ENCODE results near the gene UCHL3. TPM values are rescaled to one million over a fixed set of nuclear protein-coding genes. Genes with fewer than 3 reads are reported as not detected.

The UCHL3 gene
- total and polyA plus RNA-seq, 2 experiments from 2014 or later = 64.6 to 143 TPM

DNA sequence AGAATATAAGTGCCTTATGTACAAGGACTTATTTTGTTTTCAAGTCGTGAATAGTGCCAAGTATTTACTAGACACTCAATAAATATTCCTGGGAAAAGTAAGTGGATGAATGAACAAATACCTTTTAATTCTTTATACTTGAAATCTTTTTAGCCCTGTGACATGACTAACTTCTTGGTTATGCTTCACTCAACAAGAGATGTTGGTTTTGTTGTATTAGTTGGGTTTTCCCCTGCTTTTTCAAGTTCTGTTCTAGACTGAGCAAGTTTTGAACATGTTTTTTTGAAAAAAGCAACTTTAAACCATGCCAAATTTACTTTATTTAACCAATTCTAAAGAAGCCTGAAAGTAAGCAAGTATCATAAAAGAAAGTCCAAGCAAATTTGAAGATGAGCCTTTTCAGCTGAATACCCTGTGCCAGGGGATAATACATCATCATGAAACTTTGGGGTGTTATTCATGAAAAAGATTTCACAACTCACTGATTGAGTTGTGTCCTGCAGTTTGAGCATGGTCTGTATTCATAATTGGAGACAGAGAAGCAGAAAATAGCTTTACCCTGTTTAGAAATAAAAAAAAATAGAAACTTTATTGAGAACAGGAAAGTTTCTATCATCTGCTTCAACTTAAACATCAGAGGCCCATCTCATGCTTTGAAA is 97.7 kb downstream of the UCHL3 start:
- Histone ChIP-seq H3K4me3 (no peak overlapping the region), H3K9me2 (ENCODE audit: insufficient read depth) (peaks cover 6% of the 10 kb centered on the region; the same call in 1 of the 2 replicates), H3K27me3 (ENCODE audit: insufficient read depth) (no peaks in the 10 kb centered on the region), H3K79me2 (replicated peaks; ENCODE audit: insufficient read depth) (no peaks in the 10 kb centered on the region), H3K27ac (ENCODE audit: low read depth) (no peak overlapping the region), H2AFZ (no peak overlapping the region), H3K36me3 (ENCODE audit: insufficient read depth) (no peaks in the 10 kb centered on the region), H4K20me1 (replicated peaks; ENCODE audit: insufficient read depth) (no peaks in the 10 kb centered on the region), H3K4me2 (no peak overlapping the region), H3F3A (replicated peaks; ENCODE audit: low read depth) (no peaks in the 10 kb centered on the region), H3K4me1 (ENCODE audit: insufficient read depth) (no peaks in the 10 kb centered on the region)
- TF ChIP-seq ZNF114 (CRISPR knock-in tag; IDR thresholded peaks at IDR 0.05) = no peak
- TF ChIP-seq, protein P1, sequence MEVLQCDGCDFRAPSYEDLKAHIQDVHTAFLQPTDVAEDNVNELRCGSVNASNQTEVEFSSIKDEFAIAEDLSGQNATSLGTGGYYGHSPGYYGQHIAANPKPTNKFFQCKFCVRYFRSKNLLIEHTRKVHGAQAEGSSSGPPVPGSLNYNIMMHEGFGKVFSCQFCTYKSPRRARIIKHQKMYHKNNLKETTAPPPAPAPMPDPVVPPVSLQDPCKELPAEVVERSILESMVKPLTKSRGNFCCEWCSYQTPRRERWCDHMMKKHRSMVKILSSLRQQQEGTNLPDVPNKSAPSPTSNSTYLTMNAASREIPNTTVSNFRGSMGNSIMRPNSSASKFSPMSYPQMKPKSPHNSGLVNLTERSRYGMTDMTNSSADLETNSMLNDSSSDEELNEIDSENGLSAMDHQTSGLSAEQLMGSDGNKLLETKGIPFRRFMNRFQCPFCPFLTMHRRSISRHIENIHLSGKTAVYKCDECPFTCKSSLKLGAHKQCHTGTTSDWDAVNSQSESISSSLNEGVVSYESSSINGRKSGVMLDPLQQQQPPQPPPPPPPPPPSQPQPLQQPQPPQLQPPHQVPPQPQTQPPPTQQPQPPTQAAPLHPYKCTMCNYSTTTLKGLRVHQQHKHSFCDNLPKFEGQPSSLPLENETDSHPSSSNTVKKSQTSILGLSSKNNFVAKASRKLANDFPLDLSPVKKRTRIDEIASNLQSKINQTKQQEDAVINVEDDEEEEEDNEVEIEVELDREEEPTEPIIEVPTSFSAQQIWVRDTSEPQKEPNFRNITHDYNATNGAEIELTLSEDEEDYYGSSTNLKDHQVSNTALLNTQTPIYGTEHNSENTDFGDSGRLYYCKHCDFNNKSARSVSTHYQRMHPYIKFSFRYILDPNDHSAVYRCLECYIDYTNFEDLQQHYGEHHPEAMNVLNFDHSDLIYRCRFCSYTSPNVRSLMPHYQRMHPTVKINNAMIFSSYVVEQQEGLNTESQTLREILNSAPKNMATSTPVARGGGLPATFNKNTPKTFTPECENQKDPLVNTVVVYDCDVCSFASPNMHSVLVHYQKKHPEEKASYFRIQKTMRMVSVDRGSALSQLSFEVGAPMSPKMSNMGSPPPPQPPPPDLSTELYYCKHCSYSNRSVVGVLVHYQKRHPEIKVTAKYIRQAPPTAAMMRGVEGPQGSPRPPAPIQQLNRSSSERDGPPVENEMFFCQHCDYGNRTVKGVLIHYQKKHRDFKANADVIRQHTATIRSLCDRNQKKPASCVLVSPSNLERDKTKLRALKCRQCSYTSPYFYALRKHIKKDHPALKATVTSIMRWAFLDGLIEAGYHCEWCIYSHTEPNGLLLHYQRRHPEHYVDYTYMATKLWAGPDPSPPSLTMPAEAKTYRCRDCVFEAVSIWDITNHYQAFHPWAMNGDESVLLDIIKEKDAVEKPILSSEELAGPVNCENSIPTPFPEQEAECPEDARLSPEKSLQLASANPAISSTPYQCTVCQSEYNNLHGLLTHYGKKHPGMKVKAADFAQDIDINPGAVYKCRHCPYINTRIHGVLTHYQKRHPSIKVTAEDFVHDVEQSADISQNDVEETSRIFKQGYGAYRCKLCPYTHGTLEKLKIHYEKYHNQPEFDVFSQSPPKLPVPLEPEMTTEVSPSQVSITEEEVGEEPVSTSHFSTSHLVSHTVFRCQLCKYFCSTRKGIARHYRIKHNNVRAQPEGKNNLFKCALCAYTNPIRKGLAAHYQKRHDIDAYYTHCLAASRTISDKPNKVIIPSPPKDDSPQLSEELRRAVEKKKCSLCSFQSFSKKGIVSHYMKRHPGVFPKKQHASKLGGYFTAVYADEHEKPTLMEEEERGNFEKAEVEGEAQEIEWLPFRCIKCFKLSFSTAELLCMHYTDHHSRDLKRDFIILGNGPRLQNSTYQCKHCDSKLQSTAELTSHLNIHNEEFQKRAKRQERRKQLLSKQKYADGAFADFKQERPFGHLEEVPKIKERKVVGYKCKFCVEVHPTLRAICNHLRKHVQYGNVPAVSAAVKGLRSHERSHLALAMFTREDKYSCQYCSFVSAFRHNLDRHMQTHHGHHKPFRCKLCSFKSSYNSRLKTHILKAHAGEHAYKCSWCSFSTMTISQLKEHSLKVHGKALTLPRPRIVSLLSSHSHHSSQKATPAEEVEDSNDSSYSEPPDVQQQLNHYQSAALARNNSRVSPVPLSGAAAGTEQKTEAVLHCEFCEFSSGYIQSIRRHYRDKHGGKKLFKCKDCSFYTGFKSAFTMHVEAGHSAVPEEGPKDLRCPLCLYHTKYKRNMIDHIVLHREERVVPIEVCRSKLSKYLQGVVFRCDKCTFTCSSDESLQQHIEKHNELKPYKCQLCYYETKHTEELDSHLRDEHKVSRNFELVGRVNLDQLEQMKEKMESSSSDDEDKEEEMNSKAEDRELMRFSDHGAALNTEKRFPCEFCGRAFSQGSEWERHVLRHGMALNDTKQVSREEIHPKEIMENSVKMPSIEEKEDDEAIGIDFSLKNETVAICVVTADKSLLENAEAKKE (CRISPR knock-in tag; IDR thresholded peaks at IDR 0.05) = no peak
- no peak for TF ChIP-seq EZH2phosphoT487 (IDR thresholded peaks at IDR 0.05; ENCODE audit: unreplicated experiment)
- no peak for TF ChIP-seq EZH2 (IDR thresholded peaks at IDR 0.05; ENCODE audit: low read depth, unreplicated experiment)
- no peak for TF ChIP-seq POLR2AphosphoS5 (IDR thresholded peaks at IDR 0.05; ENCODE audit: low read depth)
- TF ChIP-seq, protein P2, sequence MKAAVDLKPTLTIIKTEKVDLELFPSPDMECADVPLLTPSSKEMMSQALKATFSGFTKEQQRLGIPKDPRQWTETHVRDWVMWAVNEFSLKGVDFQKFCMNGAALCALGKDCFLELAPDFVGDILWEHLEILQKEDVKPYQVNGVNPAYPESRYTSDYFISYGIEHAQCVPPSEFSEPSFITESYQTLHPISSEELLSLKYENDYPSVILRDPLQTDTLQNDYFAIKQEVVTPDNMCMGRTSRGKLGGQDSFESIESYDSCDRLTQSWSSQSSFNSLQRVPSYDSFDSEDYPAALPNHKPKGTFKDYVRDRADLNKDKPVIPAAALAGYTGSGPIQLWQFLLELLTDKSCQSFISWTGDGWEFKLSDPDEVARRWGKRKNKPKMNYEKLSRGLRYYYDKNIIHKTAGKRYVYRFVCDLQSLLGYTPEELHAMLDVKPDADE (IDR thresholded peaks at IDR 0.05) = no peak
- no peak for TF ChIP-seq STAT1 (IDR thresholded peaks at IDR 0.05; ENCODE audit: unreplicated experiment)
- TF ChIP-seq CREB1 (CRISPR knock-in tag; IDR thresholded peaks at IDR 0.05; ENCODE audit: low read depth) = no peak
- TF ChIP-seq ZNF331 (CRISPR knock-in tag; IDR thresholded peaks at IDR 0.05; ENCODE audit: low read depth) = no peak
- TF ChIP-seq, protein P3, sequence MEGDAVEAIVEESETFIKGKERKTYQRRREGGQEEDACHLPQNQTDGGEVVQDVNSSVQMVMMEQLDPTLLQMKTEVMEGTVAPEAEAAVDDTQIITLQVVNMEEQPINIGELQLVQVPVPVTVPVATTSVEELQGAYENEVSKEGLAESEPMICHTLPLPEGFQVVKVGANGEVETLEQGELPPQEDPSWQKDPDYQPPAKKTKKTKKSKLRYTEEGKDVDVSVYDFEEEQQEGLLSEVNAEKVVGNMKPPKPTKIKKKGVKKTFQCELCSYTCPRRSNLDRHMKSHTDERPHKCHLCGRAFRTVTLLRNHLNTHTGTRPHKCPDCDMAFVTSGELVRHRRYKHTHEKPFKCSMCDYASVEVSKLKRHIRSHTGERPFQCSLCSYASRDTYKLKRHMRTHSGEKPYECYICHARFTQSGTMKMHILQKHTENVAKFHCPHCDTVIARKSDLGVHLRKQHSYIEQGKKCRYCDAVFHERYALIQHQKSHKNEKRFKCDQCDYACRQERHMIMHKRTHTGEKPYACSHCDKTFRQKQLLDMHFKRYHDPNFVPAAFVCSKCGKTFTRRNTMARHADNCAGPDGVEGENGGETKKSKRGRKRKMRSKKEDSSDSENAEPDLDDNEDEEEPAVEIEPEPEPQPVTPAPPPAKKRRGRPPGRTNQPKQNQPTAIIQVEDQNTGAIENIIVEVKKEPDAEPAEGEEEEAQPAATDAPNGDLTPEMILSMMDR (conservative IDR thresholded peaks at IDR 0.05; ENCODE audit: low read depth in 2 of 2) = no peak
- no peak for TF ChIP-seq JUNB (IDR thresholded peaks at IDR 0.05; ENCODE audit: unreplicated experiment)
- no peak for TF ChIP-seq NANOG (IDR thresholded peaks at IDR 0.05; ENCODE audit: borderline replicate concordance)
- TF ChIP-seq, protein P4, sequence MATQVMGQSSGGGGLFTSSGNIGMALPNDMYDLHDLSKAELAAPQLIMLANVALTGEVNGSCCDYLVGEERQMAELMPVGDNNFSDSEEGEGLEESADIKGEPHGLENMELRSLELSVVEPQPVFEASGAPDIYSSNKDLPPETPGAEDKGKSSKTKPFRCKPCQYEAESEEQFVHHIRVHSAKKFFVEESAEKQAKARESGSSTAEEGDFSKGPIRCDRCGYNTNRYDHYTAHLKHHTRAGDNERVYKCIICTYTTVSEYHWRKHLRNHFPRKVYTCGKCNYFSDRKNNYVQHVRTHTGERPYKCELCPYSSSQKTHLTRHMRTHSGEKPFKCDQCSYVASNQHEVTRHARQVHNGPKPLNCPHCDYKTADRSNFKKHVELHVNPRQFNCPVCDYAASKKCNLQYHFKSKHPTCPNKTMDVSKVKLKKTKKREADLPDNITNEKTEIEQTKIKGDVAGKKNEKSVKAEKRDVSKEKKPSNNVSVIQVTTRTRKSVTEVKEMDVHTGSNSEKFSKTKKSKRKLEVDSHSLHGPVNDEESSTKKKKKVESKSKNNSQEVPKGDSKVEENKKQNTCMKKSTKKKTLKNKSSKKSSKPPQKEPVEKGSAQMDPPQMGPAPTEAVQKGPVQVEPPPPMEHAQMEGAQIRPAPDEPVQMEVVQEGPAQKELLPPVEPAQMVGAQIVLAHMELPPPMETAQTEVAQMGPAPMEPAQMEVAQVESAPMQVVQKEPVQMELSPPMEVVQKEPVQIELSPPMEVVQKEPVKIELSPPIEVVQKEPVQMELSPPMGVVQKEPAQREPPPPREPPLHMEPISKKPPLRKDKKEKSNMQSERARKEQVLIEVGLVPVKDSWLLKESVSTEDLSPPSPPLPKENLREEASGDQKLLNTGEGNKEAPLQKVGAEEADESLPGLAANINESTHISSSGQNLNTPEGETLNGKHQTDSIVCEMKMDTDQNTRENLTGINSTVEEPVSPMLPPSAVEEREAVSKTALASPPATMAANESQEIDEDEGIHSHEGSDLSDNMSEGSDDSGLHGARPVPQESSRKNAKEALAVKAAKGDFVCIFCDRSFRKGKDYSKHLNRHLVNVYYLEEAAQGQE (IDR thresholded peaks at IDR 0.05; ENCODE audit: unreplicated experiment) = no peak
- ATAC-seq = no peak
- H3K27me3 Mint-ChIP-seq (ENCODE audit: insufficient read depth, low read depth, poor library complexity) = peaks cover 2% of the 10 kb centered on the region
- H3K27ac Mint-ChIP-seq = no peak overlapping the region
- DNase-seq (ENCODE audit: low spot score) = no peak
- H3K4me3 Mint-ChIP-seq = no peak overlapping the region
- H3K4me1 Mint-ChIP-seq = no peaks in the 10 kb centered on the region
- no peaks in the 10 kb centered on the region; the same call in 2 of the 3 replicates for H3K9me3 Mint-ChIP-seq
- no peaks in the 10 kb centered on the region for H3K36me3 Mint-ChIP-seq (ENCODE audit: low read depth)

Measured in GM23338 (cell line).